HPDE6-E6E7 (cell line): ENCODE results near the gene COL5A1.
"Not testable (repeated sequence)": the region's sequence is repeated elsewhere in the genome, so short reads cannot be mapped to it uniquely, and the experiment has no call there.

Source experiments
- DNase-seq: peaks from one replicate; pipeline ENCODE4 v3.0.0; 2011; ENCODE audit warnings: missing footprints; ENCODE audit errors: extremely low spot score

Gene COL5A1

DNA sequence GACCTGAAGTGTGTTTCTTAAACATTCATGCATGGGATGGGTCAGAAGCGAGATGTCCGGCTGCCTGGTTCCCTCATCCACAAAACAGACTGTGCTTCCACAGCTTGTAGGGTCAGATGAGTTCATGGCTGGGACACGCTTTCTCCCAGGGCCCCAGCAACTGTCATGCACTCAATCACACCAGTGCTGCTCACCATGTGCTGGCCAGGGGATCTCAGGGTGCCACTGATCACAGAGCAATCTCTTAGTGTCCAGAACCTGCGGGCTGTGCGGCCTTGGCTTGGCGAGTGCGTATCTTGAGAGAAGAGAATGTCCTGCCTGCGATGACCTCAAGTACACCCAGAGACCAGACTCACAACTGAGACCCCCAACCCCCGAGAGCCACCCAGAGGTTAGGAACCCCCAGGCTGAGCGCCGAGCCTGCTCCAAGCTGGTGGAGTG is 213.0 kb downstream of the COL5A1 start:
- no peak for DNase-seq

DNA sequence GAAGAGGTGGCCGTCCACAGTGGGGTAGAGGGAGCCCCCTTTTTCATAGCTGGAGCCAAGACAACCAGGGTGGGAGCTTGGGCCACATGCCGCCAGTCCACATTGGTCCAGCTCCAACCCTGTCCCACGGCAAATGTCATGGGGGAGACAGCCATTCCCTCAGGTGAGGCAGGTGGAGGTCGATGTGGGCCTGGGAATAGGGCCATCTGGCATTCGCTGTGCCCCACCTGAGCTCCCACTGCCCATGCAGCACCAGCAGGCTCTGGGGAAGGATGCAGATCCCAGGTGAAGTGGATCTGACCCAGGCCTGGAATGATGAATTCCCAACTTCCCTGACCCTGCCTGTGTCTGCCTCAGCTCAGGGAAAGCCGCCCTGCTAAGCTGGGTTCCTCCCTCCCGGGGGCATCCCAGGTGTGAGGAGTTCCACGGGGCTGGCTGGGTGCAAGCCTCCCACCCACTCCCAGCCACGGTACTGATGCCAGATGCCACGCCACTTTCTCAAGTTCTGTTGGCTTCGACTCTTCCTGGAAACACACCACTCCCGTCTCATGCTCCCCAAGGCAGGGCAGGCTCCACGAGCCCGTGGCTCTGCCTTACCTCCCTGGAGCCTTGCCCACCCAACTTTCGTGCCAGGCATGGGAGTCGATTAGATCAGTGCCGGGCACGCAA is 213.8 kb downstream of the COL5A1 start:
- DNase-seq: no peak

DNA sequence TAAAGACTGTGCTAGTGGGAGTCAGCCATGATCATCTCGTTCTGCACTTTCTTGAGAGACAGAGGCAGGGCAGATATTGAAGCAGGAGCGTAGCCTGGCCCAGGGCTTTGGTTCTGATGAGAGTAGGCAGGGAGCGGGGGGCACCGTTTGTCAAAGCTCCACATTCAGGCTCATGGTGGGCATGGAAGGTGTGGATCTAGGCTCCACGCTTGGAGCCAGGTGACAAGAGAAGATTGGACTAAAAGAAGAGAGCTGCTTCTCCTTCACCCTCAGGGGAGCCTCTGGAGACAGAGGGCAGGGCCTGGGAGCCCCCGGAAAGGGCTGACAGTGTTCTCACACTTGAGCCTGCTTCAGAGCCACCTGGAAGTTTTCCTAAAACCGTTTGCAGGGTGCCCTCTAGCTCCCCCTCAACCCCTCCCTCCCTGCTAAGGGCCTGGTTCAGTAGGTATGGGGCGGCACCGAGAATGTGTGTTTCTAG is 214.3 kb downstream of the COL5A1 start:
- no peak for DNase-seq

DNA sequence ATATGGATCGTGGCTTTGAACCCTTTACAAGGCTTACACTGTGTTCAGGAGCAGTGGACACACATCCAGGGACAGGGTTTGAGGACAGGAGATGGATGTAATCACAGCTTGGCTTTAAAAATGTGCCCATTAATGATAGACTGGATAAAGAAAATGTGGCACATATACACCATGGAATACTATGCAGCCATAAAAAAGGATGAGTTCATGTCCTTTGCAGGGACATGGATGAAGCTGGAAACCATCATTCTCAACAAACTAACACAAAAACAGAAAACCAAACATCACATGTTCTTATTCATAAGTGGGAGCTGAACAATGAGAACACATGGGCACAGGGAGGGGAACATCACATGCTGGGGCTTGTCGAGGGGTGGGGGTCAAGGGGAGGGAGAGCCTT is 215.8 kb downstream of the COL5A1 start:
- DNase-seq: not testable (repeated sequence)

DNA sequence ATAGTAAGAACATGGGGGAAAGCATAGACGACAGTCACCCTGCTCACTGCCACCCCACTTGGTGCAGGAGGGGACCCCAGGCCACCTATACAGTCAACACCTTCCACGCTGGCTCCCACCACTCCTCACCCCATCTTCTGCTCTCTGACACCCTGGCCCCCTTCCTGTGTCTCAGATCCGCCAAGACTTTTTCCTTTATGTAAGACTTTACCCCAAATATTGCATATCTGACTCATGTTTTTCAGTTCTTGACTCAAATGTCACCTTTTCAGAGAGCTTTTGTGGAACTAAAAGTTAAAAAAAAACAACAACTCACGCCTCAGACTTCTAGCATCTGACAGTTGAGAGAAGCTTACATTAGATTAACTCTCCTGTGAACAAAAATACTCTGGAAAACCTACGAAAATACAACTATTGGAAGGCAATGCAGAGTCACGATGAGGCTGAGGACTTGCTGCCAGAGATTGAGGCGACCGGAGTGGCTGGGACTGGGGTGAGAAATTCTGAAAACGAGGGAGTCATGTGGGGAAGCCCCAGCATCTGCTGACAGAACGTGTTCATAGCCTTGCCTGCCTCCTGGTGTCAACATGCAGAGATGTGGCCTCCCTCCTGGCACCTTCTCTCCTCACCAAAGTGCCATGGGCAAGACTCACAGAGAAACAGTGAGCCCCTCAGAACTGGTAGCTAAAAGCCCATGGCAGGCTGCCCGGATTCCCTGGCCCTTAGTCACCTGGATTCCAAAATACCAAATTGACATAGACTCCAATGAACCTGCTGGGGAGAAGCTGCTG is 216.6 kb downstream of the COL5A1 start:
- DNase-seq: no peak

DNA sequence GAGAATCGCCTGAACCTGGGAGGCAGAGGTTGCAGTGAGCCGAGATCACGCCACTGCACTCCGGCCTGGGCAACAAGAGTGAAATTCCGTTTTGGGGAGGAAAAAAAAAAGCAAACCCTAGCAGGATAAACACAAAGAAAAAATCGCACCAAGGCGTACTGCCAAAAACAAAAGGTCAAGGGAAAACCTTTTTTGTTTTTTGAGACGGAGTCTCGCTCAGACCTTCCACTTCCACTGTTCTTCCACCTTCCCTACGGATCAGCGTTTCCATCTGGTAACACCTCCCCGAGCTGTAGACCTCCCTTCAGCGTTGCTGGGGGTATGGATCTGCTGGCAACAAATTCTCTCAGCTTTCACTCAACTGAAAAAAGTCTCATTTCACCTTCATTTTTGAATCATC is 218.9 kb downstream of the COL5A1 start:
- no peak for DNase-seq

DNA sequence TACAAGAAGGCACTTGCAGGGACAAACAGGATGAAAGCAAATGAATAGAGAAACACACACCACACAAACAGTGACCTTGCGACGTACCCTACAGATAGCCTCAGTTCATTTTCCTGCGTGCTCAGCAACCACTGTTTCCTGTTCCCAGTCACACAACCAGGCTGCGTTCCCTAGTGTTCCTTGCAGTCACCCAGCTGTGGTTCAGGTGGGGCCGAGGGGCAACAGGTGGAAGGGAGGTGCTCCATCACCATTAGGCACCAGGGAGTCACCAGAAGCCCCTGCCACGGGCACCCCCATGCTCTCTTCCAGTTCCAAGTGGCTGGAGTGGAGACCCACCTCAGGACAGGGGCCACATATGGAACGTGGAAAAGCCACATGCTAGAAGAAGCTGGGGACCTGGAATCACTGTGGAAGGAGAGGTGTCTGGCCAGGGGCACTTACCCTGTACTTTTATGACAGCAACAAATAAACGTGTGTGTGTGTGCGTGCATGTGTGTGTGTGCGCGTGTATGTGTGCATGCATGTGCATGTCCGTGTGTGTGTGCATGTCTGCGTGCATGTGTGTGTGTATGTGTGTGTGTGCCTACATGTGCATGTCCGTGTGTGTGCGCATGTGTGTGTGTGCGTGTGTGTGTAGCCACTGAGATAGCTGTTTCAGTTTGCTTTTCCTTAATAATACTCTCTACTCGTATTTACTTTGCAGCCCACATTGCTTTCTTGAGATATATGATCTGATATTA is 220.2 kb downstream of the COL5A1 start:
- no peak for DNase-seq

DNA sequence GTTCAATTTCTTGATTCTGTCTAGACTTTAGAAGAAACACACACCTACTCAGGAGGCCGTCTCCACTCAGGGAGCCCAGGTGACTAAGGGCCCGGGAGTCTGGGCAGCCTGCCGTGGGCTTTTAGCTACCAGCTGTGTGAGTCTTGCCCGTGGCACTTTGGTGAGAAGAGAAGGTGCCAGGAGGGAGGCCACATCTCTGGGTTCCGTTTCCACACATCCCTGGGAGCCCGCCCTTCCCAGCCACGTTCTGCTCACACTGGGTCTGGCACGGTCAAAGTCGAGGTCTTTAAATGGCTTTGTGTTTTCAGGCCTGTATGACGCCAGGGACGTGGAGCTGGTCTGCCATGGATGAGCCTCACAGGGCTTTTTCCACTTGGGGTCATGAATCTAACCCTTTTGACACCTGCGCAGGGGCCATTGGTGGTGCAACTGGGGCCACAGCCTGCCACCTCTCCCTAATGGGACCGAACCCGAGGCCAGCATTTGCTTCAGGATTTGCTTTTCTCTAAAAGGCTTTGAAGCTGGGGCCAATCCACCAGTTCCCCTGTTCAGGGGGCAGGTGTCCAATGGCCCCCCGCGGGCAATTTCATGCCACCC is 221.8 kb downstream of the COL5A1 start:
- DNase-seq: no peak

DNA sequence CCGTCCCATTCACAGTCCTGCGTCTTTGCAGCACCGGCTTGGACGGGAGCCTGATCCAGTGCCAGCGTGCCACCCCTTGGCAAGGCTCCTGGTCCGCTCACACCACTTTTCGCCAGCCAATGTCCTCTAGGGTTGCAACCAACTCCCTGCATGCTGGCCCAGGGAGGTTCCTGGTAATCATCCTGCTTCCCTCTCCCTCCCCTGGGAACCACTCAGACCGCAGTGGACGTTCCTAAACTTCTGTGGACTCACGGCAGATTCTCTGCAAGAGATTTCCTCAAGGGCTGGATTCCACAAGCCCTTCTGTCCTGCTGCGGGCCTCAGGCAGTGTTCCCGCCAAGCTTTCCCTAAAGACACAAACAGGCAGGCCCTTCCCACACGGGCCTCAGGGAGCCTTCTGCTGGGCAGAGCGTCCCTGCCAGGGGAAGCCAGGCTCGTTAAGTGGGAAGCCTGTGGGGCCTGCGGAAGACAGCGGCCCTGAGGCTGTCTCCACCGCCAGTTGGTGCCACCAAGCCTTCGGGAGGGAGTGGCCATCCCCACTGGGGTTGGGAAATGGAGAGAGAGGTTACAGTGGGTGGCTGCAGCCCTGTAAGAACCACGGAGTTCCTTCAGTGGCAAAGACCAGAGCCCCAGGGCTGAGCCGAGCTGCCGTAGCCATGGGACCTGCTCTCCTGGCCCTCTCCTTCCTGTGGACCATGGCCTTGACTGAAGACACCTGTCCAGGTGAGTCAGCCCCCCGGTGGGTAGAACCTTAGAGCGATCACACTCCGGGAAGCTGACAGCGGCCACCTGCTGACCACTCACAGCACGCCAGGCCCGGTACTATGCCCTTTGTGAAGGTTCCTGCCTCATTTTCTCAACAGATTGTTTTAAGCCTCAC is 222.6 kb downstream of the COL5A1 start:
- DNase-seq: no peak

DNA sequence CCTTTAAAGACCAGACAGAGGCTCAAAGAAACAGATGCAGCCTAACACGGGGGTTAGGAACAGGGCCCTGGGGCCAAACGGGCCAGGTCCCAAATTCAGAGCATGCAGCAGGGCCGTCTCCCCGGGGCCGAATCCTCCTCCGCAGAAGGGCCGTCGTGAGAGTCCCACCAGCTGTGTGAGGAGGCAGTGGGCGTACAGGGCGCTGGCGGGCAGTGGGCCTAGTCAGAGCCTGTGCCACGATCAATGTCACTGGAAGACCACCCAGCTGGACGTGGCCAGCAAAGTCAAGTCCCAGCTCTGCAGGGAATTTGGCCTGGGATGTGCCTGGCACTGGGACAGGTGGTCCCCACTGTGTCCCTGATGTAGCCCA is 223.2 kb downstream of the COL5A1 start:
- no peak for DNase-seq

DNA sequence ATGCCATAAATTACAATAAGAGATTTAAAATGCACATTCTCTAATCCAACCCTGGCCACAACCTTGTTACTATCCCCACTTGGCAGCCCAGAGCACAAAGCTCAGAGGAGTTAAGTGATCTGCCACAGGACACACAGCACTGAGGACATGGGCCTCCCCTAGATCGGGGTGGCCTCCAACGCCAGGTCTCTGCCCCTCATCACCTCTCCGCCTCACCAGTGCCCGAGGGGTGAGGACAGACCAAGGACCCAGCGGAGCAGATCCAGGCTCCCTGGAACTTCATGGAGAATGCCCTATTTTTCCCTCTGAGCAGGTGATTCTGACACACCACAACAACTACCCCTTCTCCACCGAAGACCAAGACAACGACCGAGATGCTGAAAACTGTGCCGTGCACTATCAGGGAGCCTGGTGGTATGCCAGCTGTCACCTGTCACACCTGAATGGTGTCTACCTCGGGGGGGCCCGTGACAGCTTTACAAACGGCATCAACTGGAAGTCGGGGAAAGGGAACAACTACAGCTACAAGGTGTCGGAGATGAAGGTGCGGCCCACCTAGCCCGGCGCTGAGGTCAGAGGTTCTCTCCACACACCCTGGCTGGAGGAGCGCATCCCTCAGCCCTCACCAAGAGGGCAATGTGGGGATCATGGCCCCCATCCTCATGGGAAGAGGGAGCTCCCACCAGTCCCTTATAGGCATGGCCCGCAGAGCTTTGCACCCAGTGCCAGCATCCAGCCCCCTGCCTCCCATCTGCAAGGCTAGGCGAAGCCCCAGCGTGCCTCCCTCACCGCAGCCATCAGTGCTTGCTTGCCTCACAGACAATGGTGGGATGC is 226.5 kb downstream of the COL5A1 start:
- no peak for DNase-seq

DNA sequence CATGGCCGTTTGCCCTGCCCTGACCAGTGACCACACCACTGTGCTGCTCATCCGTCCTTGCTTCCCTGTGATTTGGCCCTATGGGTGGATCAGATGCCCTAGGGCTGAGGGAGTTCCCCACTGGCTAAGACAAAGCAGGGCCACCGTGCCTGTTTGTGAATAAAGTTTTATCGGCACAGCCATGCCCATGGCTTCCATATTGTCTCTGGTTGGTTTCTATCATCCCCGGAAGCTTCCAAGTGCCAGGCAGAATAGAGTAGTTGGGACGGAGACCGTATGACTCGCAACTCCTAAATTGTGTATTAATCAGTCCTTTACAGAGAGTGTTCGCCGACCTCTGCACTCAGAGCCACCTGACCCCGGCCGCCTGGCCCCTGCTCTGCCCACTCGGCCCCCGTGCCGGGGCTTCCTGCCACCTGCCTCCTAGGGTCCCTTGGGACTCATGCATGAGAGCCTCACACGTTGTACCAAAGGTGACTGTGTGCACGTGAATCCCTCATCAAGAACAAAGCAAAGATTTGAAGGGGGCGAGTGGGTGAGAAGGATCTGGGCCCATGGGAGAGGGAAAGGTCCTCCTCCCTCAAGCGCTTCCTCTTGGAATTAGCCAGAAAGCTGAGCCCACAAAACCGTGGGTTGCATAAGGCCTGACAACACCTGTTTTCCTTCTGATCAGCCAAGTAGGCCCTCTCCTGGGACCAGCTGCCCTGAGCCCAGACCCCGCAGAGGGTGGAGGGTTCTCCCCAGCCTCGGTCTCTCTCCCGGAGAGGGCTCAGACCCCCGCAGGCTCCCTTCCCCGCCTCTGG is 227.3 kb downstream of the COL5A1 start:
- no peak for DNase-seq

DNA sequence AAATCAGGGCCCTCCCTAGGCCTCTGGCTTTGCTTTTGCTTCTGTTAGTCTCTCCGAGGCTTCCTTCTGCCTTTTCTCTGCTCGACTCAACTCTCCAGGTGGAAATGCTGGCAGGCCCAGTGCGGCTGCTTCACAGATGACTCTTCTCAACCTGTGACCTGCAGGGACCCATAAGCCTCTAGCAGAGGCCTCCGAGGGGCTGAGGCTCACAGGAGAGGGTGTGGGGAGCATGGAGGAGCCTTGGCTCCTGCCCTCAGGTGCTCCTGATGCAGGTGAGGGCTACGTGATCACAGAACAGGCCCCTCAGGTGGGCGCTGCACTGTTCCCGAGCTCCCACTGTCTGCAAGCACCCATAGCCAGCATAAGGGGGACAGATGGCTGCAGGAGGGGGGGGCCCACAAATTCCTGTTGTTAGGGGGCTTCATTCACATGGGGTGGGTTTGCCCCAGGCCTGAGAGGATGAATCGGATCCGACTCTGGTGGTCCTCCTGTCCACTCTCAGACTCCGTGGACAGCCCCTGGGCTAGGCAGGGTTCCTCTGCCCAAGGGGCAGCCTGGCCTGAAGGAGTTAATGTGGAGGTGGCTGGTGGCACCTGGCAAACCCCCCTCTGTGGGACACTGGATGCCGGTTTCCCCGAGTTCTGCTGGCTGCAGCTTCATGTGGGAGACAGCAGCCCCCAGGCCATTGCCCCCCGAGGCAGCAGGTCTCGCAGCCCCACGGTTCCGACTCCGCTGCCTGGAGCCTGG is 228.1 kb downstream of the COL5A1 start:
- DNase-seq: no peak

DNA sequence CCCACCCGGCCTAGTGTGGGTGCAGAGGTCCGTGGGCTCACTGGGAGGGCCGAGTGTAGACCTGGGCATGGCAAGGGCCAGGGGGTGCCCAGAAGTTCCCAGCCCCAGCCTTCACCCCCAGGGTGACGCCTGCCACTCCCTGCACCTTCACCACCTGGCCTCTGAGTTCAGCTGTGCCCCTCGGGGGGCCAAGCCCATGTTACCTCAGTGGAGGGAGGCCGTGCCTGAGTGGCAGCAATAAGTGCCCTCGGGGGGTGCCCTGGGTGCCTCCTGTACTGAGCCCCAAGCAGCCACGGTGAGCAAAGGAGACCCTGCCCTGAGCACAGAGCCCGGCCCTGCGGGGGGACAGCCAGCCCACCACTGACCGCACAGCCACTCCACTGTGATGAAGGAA is 228.7 kb downstream of the COL5A1 start:
- no peak for DNase-seq

DNA sequence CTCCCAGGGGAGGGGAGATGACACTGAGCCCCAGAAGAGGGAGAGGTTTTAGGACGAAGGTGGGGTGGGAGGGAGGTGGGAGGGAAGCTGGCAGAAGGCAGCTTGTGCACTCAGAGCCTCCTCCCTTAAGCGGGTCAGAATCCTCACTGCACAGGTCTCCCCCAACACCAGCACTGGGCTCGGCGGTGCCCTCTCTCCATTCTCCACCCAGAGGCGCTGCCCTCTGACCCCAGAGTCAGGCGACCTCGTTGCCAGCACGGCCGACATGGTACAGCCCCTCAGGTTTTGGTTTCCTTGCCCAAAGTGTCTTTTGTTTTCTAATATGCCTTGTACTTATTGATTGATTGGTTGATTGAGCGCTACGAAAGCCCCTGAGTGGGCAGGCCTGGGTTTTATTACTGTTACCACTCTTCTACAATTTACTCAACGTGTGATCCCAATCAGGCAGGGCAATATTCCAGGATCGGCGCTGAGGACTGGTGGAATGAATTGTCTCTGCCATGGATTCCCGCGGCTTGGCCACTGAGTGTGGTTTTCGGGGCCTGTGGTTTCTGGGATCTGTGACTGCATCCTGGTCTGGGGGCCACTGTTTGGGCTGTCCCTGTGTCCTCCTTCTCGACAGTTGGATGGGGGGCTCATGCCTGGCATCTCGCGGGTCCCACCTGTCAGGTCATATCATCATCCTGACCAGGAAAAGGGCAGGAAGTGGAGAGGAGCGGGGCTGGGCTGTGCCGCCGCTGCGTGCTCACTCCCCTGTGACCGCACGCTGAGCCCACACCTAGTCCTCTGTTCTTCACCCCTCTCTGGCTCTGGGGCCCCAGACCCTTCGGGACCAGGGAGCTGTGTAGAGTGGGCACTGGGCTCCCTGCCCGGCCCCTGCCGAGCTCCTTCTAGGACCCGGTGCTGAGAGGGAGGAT is 229.4 kb downstream of the COL5A1 start:
- no peak for DNase-seq

DNA sequence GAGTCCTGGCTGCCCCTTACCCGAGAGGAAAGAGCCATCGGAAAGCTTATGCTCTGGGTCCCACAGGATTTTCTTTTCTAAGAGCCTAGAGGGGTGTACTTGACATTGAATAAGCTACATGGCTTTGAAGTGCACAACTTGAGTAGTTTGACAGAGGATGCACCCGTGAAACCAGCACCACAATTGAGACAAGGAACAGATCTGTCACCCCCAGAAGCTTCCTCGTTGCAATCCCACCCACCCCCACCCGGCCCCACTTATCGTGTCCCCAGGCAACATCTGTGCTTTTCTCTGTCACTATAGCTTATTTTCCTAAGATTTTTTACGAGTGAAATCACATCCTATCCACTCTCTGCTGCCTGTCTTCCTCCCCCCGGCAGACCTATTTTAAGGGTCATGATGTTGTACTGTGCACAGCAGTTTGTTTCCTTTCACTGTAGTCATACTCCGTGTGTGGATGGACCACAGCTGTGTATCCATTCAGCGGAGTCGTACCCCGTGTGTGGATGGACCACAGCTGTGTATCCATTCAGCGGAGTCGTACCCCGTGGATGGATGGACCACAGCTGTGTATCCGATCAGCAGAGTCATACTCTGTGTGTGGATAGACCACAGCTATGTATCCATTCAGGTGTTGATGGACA is 230.2 kb downstream of the COL5A1 start:
- no peak for DNase-seq
